AG10803 (cell line): Measurements from ENCODE around the gene SAA2.

ENCODE experiments used
- DNase-seq: peaks from one replicate; pipeline ENCODE4 v3.0.0; 2010; ENCODE audit warnings: low read depth
- H3K4me3 ChIP-seq: 2 replicates; pipeline ENCODE4 v1.5.1; 2011; ENCODE audit warnings: mild to moderate bottlenecking, low read length, control low read depth
- CTCF ChIP-seq: conservative IDR thresholded peaks from 2 replicates; pipeline ENCODE4 v1.5.1; 2011; ENCODE audit warnings: mild to moderate bottlenecking, low read length, control low read depth, inconsistent platforms

The SAA2 gene

GRCh38 chr11:18248561-18248960, at the start of gene SAA2:
Gene SAA2, minus strand, starts transcription at chr11:18248668. Its CDS starts 657 bp downstream, at chr11:18248011.
- peak; percentile 9 for DNase-seq
- TF ChIP-seq CTCF, result no peak
- no peak within 1 kb of the TSS for H3K4me3 ChIP-seq

GRCh38 chr11:18295316-18295715, 46.8 kb upstream of the SAA2 start:
- no peak for DNase-seq
- TF ChIP-seq CTCF, result no peak
- H3K4me3 ChIP-seq, result no peak overlapping the region

GRCh38 chr11:18294862-18295261, 46.4 kb upstream of the SAA2 start:
- TF ChIP-seq CTCF, result no peak
- H3K4me3 ChIP-seq, result no peak overlapping the region
- no peak for DNase-seq

- DNase-seq, result no peak
- H3K4me3 ChIP-seq, result no peak overlapping the region
- TF ChIP-seq CTCF, result no peak
These were observed 40.4 kb upstream of the SAA2 start for GRCh38 chr11:18288911-18289310.

GRCh38 chr11:18285841-18286240, 37.4 kb upstream of the SAA2 start:
- no peak for TF ChIP-seq CTCF
- H3K4me3 ChIP-seq, result no peak overlapping the region
- no peak for DNase-seq

GRCh38 chr11:18282626-18283025, 34.2 kb upstream of the SAA2 start:
- DNase-seq, result no peak
- no peak for TF ChIP-seq CTCF
- no peak overlapping the region for H3K4me3 ChIP-seq

- TF ChIP-seq CTCF, result no peak
- no peak overlapping the region for H3K4me3 ChIP-seq
- no peak for DNase-seq
These were observed 32.1 kb upstream of the SAA2 start for GRCh38 chr11:18280438-18281045.
